Osteocyte (in vitro differentiated cells): ENCODE measurements around the gene KLHL17. TPM values are rescaled to one million over a fixed set of nuclear protein-coding genes. Genes with fewer than 3 reads are reported as not detected.

Experiments
- DNase-seq: peaks from one replicate; pipeline ENCODE4 v3.0.0; 2021; ENCODE audit warnings: mixed read lengths; ENCODE audit not compliant: unreplicated experiment; ENCODE audit errors: extremely low spot score
- H3K27ac Mint-ChIP-seq: one replicate; pipeline ENCODE4 v1.8.0; 2021; ENCODE audit warnings: mild to moderate bottlenecking, mixed read lengths; ENCODE audit not compliant: unreplicated experiment
- H3K27me3 Mint-ChIP-seq: one replicate; pipeline ENCODE4 v1.8.0; 2021; ENCODE audit warnings: mixed read lengths; ENCODE audit not compliant: unreplicated experiment
- H3K36me3 Mint-ChIP-seq: one replicate; pipeline ENCODE4 v1.8.0; 2021; ENCODE audit warnings: mixed read lengths; ENCODE audit not compliant: unreplicated experiment
- H3K4me1 Mint-ChIP-seq: one replicate; pipeline ENCODE4 v1.8.0; 2021; ENCODE audit warnings: mixed read lengths; ENCODE audit not compliant: unreplicated experiment
- H3K4me3 Mint-ChIP-seq: one replicate; pipeline ENCODE4 v1.8.0; 2021; ENCODE audit warnings: mild to moderate bottlenecking, moderate library complexity, mixed read lengths; ENCODE audit not compliant: unreplicated experiment
- H3K9me3 Mint-ChIP-seq: one replicate; pipeline ENCODE4 v1.8.0; 2021; ENCODE audit warnings: mixed read lengths; ENCODE audit not compliant: unreplicated experiment
- total RNA-seq: library from RNA; stranded (reverse); gene quantifications from 2 replicates; pipeline ENCODE4 v1.2.1, GENCODE V29; 2021
- TF ChIP-seq, protein P1 (sequence below): fragments of 200-600 bp; sonication (generic); IDR thresholded peaks from 2 replicates; pipeline ENCODE4 v1.5.0; 2021; ENCODE audit warnings: antibody characterized with exemption, mild to moderate bottlenecking, moderate library complexity

KLHL17 gene
- total RNA-seq, 1 donor from 2014 or later: 31.7 TPM

DNA sequence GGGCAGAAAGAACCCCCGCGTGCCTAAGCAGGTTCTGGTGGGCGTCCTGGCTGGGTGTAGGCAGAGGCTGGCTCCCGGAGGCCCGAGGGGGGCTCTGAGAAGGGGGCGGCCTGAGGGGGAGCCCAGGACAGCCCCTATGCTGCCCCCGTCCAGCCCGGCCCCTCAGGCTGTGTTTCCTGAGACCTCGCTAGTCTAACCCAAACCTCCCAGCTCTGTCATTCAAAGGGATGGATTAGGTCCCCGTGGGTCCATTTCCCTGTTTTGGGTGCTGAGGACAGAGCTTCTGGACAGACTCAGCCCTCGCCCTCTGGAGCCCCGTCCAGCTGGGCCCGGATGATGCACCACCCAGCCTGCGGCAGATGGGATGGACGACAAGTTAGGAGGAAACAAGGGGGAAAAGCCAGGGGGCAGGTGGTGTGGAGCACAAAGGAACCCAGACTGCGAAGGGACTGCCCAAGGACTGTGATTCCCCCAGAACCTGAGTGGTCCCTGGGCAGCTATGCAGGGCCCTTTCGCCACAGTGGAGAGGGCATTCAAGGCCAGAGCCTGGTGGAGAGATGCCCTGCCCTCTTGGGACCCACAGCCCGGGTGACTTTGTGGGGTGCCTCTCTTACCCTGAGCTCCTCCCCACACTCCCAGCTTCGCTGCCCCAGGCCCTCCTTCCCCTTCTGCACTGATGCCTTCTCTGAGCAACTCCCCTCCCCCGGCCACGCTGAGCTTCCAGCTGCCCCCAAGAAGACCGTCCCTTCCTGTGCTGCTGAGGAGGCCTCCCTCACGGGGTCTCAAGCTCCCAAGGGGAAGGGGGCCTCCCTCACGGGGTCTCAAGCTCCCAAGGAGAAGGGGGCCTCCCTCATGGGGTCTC is 36.7 kb downstream of the KLHL17 start:
- no peak for DNase-seq
- TF ChIP-seq, protein P1, sequence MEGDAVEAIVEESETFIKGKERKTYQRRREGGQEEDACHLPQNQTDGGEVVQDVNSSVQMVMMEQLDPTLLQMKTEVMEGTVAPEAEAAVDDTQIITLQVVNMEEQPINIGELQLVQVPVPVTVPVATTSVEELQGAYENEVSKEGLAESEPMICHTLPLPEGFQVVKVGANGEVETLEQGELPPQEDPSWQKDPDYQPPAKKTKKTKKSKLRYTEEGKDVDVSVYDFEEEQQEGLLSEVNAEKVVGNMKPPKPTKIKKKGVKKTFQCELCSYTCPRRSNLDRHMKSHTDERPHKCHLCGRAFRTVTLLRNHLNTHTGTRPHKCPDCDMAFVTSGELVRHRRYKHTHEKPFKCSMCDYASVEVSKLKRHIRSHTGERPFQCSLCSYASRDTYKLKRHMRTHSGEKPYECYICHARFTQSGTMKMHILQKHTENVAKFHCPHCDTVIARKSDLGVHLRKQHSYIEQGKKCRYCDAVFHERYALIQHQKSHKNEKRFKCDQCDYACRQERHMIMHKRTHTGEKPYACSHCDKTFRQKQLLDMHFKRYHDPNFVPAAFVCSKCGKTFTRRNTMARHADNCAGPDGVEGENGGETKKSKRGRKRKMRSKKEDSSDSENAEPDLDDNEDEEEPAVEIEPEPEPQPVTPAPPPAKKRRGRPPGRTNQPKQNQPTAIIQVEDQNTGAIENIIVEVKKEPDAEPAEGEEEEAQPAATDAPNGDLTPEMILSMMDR: no peak
- H3K4me1 Mint-ChIP-seq: peaks cover 10% of the 10 kb centered on the region
- peaks cover 4% of the 10 kb centered on the region for H3K9me3 Mint-ChIP-seq
- H3K27ac Mint-ChIP-seq: no peak overlapping the region
- H3K36me3 Mint-ChIP-seq: peaks cover 4% of the 10 kb centered on the region
- H3K27me3 Mint-ChIP-seq: no peaks in the 10 kb centered on the region
- no peak overlapping the region for H3K4me3 Mint-ChIP-seq

DNA sequence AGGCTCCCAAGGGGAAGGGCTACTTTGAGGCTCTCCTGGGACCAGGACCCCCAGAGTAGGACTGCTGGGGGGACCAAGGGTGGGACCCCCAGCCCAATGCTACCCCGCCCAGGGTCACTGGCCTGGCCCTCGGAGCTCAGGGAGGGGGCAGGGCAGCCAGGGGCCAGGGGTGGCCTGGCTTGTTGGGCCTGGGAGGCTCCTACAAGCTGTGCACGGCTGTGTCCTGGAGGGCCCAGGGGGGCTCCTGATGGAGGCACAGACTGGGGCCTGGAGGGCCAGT is 37.3 kb downstream of the KLHL17 start:
- no peak for DNase-seq
- peaks cover under 1% of the 10 kb centered on the region for H3K9me3 Mint-ChIP-seq
- H3K4me1 Mint-ChIP-seq: peaks cover 12% of the 10 kb centered on the region
- peaks cover under 1% of the 10 kb centered on the region for H3K36me3 Mint-ChIP-seq
- no peak overlapping the region for H3K27ac Mint-ChIP-seq
- H3K27me3 Mint-ChIP-seq: no peaks in the 10 kb centered on the region
- TF ChIP-seq, protein P1: no peak
- H3K4me3 Mint-ChIP-seq: no peak overlapping the region

DNA sequence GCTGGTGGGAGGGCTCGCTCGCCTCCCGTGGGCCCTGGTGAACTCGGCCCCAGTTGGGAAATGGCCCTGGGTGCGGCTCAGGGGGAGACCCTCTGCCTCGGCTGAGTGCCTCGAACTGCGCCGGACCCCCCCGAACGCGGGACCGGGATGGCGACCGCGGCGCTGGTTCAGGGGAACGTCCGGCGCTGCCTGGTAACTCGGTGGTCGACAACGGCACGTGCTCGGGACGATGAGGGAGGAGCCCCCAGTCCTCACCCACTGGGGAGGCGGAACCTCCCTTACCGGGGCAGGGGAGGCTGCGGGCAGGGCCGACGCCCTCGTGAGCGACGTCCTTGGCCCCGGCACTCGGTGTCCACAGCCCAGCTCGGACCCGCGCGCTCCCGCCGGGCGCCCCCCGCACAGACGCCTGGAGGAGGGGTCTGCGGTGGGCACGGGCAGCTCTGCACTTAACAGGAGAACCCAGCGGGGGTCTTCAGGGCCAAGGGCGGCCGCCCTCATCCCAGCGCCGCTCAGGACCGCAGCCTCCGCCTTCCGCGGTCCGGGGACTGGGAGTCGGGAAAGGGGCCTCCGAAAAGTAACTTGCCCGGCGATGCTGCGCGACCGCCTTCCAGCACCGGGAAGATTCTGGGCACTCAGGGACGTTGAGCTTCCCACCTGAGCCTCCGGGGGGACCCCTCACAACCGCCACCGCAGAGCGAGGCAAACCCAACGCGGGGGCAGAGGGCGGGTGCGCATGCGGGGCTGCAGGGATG is 37.8 kb downstream of the KLHL17 start:
- Mint-ChIP-seq H3K4me3 (peak overlapping the region; percentile 75), H3K27me3 (no peaks in the 10 kb centered on the region), H3K4me1 (peaks cover 14% of the 10 kb centered on the region), H3K27ac (peak overlapping the region; percentile 31), H3K36me3 (peaks cover 1% of the 10 kb centered on the region), H3K9me3 (no peaks in the 10 kb centered on the region)
- no peak for DNase-seq
- TF ChIP-seq, protein P1: no peak

DNA sequence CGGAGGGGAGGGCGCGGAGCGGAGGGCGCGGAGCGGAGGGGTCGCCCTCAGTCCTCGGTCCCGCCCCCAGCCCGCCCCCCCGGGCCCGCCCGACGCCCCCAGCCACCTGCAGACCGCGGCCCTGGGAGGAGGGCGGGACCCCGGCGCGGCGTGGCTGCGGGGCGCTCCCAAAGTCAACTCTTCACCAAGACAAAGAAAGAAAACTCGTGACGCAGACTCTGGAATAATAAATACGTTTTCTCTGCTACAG is 38.3 kb downstream of the KLHL17 start:
- Mint-ChIP-seq H3K27me3 (no peaks in the 10 kb centered on the region), H3K9me3 (no peaks in the 10 kb centered on the region), H3K4me3 (peak overlapping the region; percentile 75), H3K27ac (no peak overlapping the region), H3K4me1 (peaks cover 15% of the 10 kb centered on the region), H3K36me3 (peaks cover 2% of the 10 kb centered on the region)
- DNase-seq: peak; percentile 84
- TF ChIP-seq, protein P1: peak; percentile 3

DNA sequence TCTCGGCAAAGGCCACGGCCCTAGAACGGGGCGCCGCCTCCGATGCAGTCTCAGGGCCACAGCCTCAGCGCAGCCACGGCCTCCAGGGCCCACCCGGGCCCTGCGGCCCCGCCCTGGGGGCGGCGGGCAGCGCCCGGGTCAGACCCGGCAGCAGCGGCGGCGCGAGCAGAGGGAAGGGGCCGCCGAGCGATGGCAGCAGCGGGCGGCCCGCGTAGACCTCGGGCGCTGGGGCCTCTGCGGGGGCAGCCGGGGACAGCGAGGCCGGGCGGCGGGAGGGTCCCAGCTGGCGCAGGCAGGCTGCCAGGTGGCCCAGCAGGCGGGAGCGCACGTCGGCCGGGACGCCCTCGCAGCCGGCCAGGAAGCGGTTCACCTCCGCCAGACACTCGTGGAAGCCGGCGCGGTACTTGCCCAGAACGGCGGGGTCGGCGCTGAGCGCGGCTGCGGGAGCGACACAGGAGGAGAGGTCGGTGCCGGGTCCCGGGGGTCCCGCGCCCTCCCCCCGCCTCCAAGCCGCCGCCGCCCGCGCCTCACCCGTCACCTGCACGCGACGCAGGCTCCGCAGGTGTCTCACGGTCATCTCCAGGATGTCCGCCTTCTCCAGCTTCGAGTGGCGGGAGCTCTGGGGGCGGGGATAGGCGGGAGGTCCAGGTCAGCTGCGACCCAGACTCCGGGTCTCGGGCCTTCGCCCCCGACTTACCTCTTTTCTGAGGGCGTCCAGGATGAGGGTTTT is 38.8 kb downstream of the KLHL17 start:
- H3K4me3 Mint-ChIP-seq: peak overlapping the region; percentile 78

More for the DNA sequence above, 38.8 kb downstream of the KLHL17 start:
- H3K27ac Mint-ChIP-seq: no peak overlapping the region
- H3K27me3 Mint-ChIP-seq: no peaks in the 10 kb centered on the region
- peaks cover 15% of the 10 kb centered on the region for H3K4me1 Mint-ChIP-seq
- H3K36me3 Mint-ChIP-seq: peaks cover 2% of the 10 kb centered on the region
- TF ChIP-seq, protein P1: no peak
- no peaks in the 10 kb centered on the region for H3K9me3 Mint-ChIP-seq
- DNase-seq: peak; percentile 84
